Measurements from ENCODE around the gene CDY2B. TPM values are rescaled to one million over a fixed set of nuclear protein-coding genes. Genes with fewer than 3 reads are reported as not detected.
"Not testable (repeated sequence)": the region's sequence is repeated elsewhere in the genome, so short reads cannot be mapped to it uniquely, and the experiment has no call there.

CDY2B gene
- total and polyA plus RNA-seq, 4 donors = not detected

- not testable (repeated sequence) for H3K27me3 ChIP-seq (ENCODE audit: control insufficient read depth, insufficient read depth, low read length); H3K9me3 ChIP-seq (ENCODE audit: control insufficient read depth, insufficient read depth, low read length); DNase-seq (ENCODE audit: low read depth in 4 of 6, low spot score in 6 of 6); H3K36me3 ChIP-seq (ENCODE audit: control insufficient read depth, insufficient read depth, low read length); H3K4me3 ChIP-seq (ENCODE audit: low read depth, low read length); H3K4me1 ChIP-seq (ENCODE audit: control insufficient read depth, insufficient read depth, low read length); H3K27ac ChIP-seq (ENCODE audit: low read depth, low read length)
- WGBS (ENCODE audit: insufficient coverage) = no CpG with 5 or more reads among the region's 10 CpGs
Measured at GRCh38 chrY:17856963-17857848, 22.8 kb downstream of the CDY2B start.

DNA sequence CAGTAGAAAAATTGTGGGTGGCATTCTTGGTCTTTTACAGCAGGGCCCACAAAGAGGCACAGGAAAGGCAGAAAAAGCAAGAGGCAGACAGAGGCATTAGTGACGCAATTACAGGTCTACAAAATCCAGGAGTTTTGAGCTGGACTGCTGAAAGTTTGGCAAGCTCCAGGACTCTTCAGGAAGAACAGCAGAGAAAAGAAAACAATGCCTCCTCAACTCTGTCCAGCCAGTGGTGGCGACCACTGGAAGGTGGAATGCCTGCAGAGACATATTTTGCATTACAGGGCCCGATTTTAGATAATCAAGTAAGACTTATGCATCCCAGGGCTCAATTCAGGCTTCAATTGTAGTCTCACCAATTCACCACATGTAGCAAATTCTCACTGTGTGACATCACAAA, 23.5 kb downstream of the CDY2B start:
- no CpG with 5 or more reads among the region's 3 CpGs for WGBS (ENCODE audit: insufficient coverage)
- H3K4me1 ChIP-seq (ENCODE audit: control insufficient read depth, insufficient read depth, low read length); H3K4me3 ChIP-seq (ENCODE audit: low read depth, low read length); H3K27me3 ChIP-seq (ENCODE audit: control insufficient read depth, insufficient read depth, low read length); H3K27ac ChIP-seq (ENCODE audit: low read depth, low read length); H3K36me3 ChIP-seq (ENCODE audit: control insufficient read depth, insufficient read depth, low read length); DNase-seq (ENCODE audit: low read depth in 4 of 6, low spot score in 6 of 6); H3K9me3 ChIP-seq (ENCODE audit: control insufficient read depth, insufficient read depth, low read length): not testable (repeated sequence)

DNA sequence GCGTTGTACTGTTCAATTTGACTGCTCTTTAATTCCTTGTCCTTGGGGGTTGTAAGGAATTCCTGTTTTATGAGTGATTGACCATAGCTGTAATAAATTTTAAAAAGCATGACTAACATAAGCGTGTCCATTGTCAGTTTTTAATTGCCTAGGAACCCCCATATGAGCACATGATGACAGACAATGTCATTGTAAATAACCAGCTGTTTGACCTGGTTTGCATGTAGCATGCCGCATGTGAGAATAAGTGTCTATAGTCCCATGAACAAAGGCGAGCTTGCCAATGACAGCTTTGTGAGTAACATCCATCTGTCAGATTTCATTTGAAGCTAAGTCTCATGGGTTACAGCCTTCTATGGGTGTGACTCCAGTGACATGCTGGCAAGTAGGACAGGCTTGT, 30.9 kb downstream of the CDY2B start:
- not testable (repeated sequence) for H3K27me3 ChIP-seq (ENCODE audit: control insufficient read depth, insufficient read depth, low read length); H3K9me3 ChIP-seq (ENCODE audit: control insufficient read depth, insufficient read depth, low read length); H3K4me1 ChIP-seq (ENCODE audit: control insufficient read depth, insufficient read depth, low read length); H3K27ac ChIP-seq (ENCODE audit: low read depth, low read length); DNase-seq (ENCODE audit: low read depth in 4 of 6, low spot score in 6 of 6); H3K4me3 ChIP-seq (ENCODE audit: low read depth, low read length); H3K36me3 ChIP-seq (ENCODE audit: control insufficient read depth, insufficient read depth, low read length)
- no CpG with 5 or more reads among the region's 4 CpGs for WGBS (ENCODE audit: insufficient coverage)

DNA sequence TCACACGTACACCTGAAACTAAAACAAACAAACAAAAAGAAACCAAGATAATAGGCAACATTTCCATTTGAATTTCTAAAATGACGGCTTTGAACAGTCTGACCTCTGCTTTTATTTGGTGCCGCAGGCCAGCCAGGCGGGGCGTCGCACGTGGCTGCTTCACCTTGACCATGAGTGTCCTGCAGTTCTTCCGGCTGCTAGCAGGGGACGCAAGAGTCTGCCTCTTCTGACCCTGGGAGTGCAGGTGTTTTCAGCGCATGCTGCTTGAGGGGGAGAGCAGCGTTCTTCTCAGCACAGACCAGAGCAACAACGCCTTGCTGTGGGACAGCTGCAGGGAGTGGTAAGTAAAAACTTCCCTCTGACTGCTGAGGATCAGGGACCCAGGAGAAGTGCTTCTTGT, 47.9 kb downstream of the CDY2B start:
- H3K36me3 ChIP-seq (ENCODE audit: control insufficient read depth, insufficient read depth, low read length); H3K27ac ChIP-seq (ENCODE audit: low read depth, low read length); H3K27me3 ChIP-seq (ENCODE audit: control insufficient read depth, insufficient read depth, low read length); H3K4me1 ChIP-seq (ENCODE audit: control insufficient read depth, insufficient read depth, low read length); H3K9me3 ChIP-seq (ENCODE audit: control insufficient read depth, insufficient read depth, low read length); DNase-seq (ENCODE audit: low read depth in 4 of 6, low spot score in 6 of 6); H3K4me3 ChIP-seq (ENCODE audit: low read depth, low read length): not testable (repeated sequence)
- WGBS (ENCODE audit: insufficient coverage) = no CpG with 5 or more reads among the region's 12 CpGs

Other genes with a start within 250 kb of the CDY2B start
- gene CDY2A, start 145.6 kb upstream of the CDY2B start, total RNA-seq = not detected
- gene CDY2A, start 145.6 kb upstream of the CDY2B start, polyA plus RNA-seq (ENCODE audit: insufficient read length in 2 of 2) = not detected

Data from spinal cord (tissue), 10 donors.